HTR-8/SVneo (cell line): ENCODE measurements around the gene CYP2E1.
"Not testable (repeated sequence)": the region's sequence is repeated elsewhere in the genome, so short reads cannot be mapped to it uniquely, and the experiment has no call there.

Source experiments
- DNase-seq: peaks from one replicate; pipeline ENCODE4 v3.0.0; 2011; ENCODE audit warnings: low spot score, mixed read lengths; ENCODE audit not compliant: insufficient read length
- FAIRE-seq: peaks from 2 replicates; lab custom pipeline; 2011; peaks lifted over from hg19 to GRCh38; lab: Jason Lieb, UNC

Gene CYP2E1

DNA sequence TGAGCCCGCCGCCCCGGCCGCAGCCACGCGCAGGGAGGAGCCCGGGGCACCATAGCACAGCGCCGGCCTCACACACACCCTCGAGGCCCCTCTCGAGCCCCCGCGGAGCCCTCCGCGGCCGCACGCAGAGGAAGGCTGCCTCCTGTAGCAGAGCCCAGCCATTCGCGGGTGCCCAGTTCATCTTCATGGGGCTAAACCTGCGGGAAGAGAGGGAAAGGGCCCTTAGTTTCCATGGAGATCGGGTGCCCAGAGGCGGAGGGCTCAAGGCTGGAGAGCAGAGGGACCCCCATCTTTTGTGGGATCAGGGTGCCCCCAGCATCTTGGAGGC is 41.1 kb downstream of the CYP2E1 start:
- DNase-seq (no peak), FAIRE-seq (no peak)

DNA sequence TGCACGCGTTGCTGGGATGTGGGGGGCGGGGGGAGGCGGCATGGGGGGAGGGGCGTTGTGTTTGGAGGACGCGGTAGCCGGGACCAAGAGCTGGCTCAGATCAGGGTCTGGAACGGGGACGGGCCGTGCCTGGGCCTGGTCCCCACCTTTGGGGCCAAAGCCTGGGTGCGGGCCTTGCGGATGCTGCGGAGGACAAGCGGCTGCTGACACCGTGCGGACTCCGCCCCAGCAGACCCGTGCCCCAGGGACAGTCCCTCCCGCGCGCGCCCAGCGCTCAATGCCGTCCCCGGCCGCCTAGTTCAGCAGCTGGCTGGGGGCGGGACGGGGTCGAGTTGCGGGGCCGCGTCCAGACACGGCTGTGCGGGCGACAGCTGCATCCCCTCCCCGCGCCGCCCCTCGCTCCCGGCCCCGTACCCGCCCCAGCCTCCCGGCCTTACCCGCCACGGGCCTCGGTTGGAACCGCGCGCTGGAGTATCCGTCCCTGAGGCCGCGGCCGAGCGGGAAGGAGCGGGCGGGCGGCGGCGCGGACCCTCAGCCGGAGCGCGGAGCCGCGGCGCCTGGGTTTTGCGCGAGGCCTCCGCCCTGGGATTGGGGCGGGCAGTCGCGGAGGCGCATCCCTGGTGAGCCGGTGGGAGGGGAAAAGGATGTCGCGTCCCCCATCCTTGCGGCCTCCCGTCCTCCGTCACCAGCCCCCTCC is 41.8 kb downstream of the CYP2E1 start:
- not testable (repeated sequence) for DNase-seq
- peak; percentile 44 for FAIRE-seq

DNA sequence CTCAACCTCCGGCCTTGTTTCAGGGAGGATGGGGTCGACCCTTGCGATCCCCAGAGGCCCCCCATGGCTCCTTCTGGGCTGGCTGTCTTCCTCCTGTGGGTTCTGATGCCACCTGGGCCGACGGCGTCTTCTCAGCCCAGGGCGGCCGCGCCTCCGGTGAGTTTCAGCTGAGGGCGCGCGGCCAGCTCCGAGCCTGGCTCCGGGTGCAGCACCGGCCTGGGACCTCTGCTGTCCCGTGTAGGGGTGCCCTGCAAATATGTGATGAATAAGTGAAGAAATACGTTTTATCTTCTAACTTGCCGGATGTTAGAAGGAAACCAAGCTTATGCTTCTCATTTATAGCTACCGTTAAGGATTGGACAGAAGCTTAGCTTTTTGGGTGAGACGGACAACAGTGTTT is 42.6 kb downstream of the CYP2E1 start:
- not testable (repeated sequence) for FAIRE-seq

DNA sequence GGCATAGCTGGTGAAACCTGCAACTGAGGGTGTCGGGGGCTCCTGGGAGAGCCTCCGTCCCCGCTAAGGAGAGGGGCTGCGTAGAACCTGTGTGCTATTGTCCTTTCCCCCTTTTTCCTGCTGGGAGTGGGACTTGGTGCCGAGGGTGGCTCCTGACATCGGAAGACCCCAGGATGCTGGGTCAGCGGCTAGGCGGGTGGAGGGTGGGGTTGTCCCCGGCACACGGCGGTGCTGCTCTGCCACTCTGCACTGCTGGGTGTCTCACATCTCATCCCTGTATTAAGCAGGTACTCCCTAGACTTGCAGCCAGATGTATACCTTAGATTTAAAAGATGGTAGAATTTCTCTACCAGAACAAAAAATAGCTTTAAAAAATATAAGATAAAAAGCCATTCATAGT is 44.9 kb downstream of the CYP2E1 start:
- not testable (repeated sequence) for DNase-seq, FAIRE-seq

More for the DNA sequence above, 42.6 kb downstream of the CYP2E1 start:
- not testable (repeated sequence) for DNase-seq

- not testable (repeated sequence) for FAIRE-seq, DNase-seq
Measured at GRCh38 chr10:133573460-133573859, 46.3 kb downstream of the CYP2E1 start.

DNA sequence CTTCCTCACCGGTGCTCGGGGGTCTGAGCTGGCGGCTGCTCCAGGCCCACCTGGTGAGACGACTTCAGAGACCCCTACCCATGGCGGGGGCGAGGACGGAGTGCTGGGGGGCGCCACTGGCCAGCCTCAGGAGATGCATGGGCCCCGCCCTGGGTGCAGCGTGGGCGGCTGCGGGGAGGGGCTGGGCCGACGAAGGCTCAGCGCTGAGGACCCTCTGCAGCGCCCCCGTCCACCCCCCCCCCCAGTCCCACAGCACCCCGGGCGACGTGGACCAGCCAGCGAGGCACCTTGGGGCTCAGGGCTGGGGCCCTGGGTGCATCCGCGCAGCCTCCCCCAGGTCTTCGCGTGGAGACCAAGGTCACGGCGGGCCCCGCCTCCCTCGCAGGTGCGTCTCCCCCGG is 49.9 kb downstream of the CYP2E1 start:
- not testable (repeated sequence) for FAIRE-seq, DNase-seq
